ENCODE measurements around the gene HNRNPM. TPM values are rescaled to one million over a fixed set of nuclear protein-coding genes. Genes with fewer than 3 reads are reported as not detected.

HNRNPM gene
- total and polyA plus RNA-seq, 2 donors (not counting 1 experiment from before 2014, with no cell fraction given), result 137 to 221 TPM

DNA sequence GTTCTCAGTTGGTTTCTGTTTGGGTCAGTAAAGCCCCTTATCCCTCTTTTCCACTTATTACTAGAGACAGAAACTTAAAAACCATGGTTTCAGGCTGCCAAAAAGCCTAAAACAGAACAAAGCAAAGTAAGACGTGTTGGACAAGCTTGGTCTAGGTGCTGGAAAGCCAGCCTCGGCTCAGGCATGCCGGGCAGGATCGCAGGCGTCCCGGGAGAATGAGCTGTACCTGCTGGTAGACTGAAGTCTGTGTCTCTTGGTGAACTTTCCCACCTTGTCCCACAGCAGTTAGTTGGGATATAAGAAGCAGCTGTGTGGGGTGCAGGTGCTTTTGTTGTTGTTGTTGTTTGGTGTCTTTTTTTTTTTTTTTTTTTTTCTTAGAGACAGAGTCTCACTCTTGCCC, 36.8 kb downstream of the HNRNPM start:
- Histone ChIP-seq H3K4me1 (ENCODE audit: control insufficient read depth in 2 of 2, insufficient read depth in 2 of 2, low read length in 2 of 2) (peaks cover under 1 to 6% of the 10 kb centered on the region in 2 donors), H3K4me3 (ENCODE audit: control extremely low read depth in 1 of 5, extremely low read depth in 1 of 5, insufficient read depth in 1 of 5, low read depth in 2 of 5, low read length in 4 of 5) (no peak overlapping the region), H4K20me1 (ENCODE audit: control insufficient read depth, insufficient read depth, low read length, poor library complexity, severe bottlenecking) (peaks cover 98% of the 10 kb centered on the region), H3K27ac (ENCODE audit: low read length in 2 of 2) (no peak overlapping the region), H2AFZ (ENCODE audit: insufficient read depth, low read depth, low read length, poor library complexity, severe bottlenecking) (no peak overlapping the region), H3K9ac (ENCODE audit: low read length) (no peak overlapping the region), H3K4me2 (replicated peaks; ENCODE audit: low read depth, low read length, poor library complexity, severe bottlenecking) (no peak overlapping the region), H3K79me2 (ENCODE audit: control insufficient read depth, insufficient read depth, low read length) (peaks cover 95% of the 10 kb centered on the region), H3K36me3 (replicated peaks in 1 of 2; ENCODE audit: control extremely low read depth in 1 of 2, control insufficient read depth in 1 of 2, extremely low read depth in 1 of 2, insufficient read depth in 2 of 2, low read length in 1 of 2) (peaks cover 5 to 82% of the 10 kb centered on the region in 2 experiments), H3K27me3 (replicated peaks in 1 of 4; ENCODE audit: control extremely low read depth in 1 of 4, control insufficient read depth in 3 of 4, insufficient read depth in 4 of 4, low read length in 3 of 4) (no peaks in the 10 kb centered on the region), H3K9me3 (ENCODE audit: control extremely low read depth in 1 of 3, control insufficient read depth in 2 of 3, insufficient read depth in 1 of 3, low read length in 2 of 3) (peaks cover 0 to 3% (median 0%) of the 10 kb centered on the region in 3 donors)
- H3K9me3 Mint-ChIP-seq (ENCODE audit: insufficient read depth), result no peaks in the 10 kb centered on the region
- CTCF ChIA-PET, result no interaction called here
- POLR2A ChIA-PET, result interaction anchor here (0.6 kb wide), 1 partner anchor 40 kb away, joined by 3 read pairs; no protein-coding TSS in a partner anchor
- no peak overlapping the region for H3K27ac Mint-ChIP-seq
- WGBS (ENCODE audit: insufficient coverage), result 97% methylated on average over 5 of the region's 6 CpGs
- intact Hi-C loops (cut with micrococcal nuclease), result no loop called here
- no peaks in the 10 kb centered on the region for H3K27me3 Mint-ChIP-seq
- ATAC-seq (ENCODE audit: low read depth), result no peak
- TF ChIP-seq CTCF (IDR thresholded peaks at IDR 0.05) (no peak), EZH2 (IDR thresholded peaks at IDR 0.05; ENCODE audit: borderline replicate concordance, insufficient read depth, low read depth, low read length, poor library complexity, severe bottlenecking) (no peak)
- H3K4me1 Mint-ChIP-seq, result peaks cover 24% of the 10 kb centered on the region
- H3K4me3 Mint-ChIP-seq, result no peak overlapping the region
- no peak for DNase-seq

- H3K4me3 Mint-ChIP-seq, result no peak overlapping the region
- no peak for TF ChIP-seq EZH2 (IDR thresholded peaks at IDR 0.05; ENCODE audit: borderline replicate concordance, insufficient read depth, low read depth, low read length, poor library complexity, severe bottlenecking)
- TF ChIP-seq CTCF (IDR thresholded peaks at IDR 0.05), result no peak
- no peaks in the 10 kb centered on the region for H3K27me3 Mint-ChIP-seq
- Histone ChIP-seq H4K20me1 (ENCODE audit: control insufficient read depth, insufficient read depth, low read length, poor library complexity, severe bottlenecking) (peaks cover 92% of the 10 kb centered on the region), H3K4me2 (replicated peaks; ENCODE audit: low read depth, low read length, poor library complexity, severe bottlenecking) (no peak overlapping the region), H3K4me3 (ENCODE audit: control extremely low read depth in 1 of 5, extremely low read depth in 1 of 5, insufficient read depth in 1 of 5, low read depth in 2 of 5, low read length in 4 of 5) (no peak overlapping the region), H2AFZ (ENCODE audit: insufficient read depth, low read depth, low read length, poor library complexity, severe bottlenecking) (no peak overlapping the region), H3K9me3 (ENCODE audit: control extremely low read depth in 1 of 3, control insufficient read depth in 2 of 3, insufficient read depth in 1 of 3, low read length in 2 of 3) (peaks cover 0 to 3% (median 0%) of the 10 kb centered on the region in 3 donors), H3K79me2 (ENCODE audit: control insufficient read depth, insufficient read depth, low read length) (peaks cover 85% of the 10 kb centered on the region), H3K9ac (ENCODE audit: low read length) (no peak overlapping the region), H3K27me3 (replicated peaks in 1 of 4; ENCODE audit: control extremely low read depth in 1 of 4, control insufficient read depth in 3 of 4, insufficient read depth in 4 of 4, low read length in 3 of 4) (no peaks in the 10 kb centered on the region), H3K4me1 (ENCODE audit: control insufficient read depth in 2 of 2, insufficient read depth in 2 of 2, low read length in 2 of 2) (peaks cover 11 to 17% of the 10 kb centered on the region in 2 donors), H3K27ac (ENCODE audit: low read length in 2 of 2) (no peak overlapping the region), H3K36me3 (replicated peaks in 1 of 2; ENCODE audit: control extremely low read depth in 1 of 2, control insufficient read depth in 1 of 2, extremely low read depth in 1 of 2, insufficient read depth in 2 of 2, low read length in 1 of 2) (peaks cover 0 to 83% of the 10 kb centered on the region in 2 experiments)
- H3K4me1 Mint-ChIP-seq, result peaks cover 30% of the 10 kb centered on the region
- no peaks in the 10 kb centered on the region for H3K9me3 Mint-ChIP-seq (ENCODE audit: insufficient read depth)
- ATAC-seq (ENCODE audit: low read depth), result no peak
- WGBS (ENCODE audit: insufficient coverage), result 98% methylated on average over 8 of the region's 11 CpGs
- intact Hi-C loops (cut with micrococcal nuclease), result no loop called here
- ChIA-PET POLR2A (no interaction called here), CTCF (interaction anchor here (1.1 kb wide), 1 partner anchor 100 kb away, joined by 3 read pairs; no protein-coding TSS in a partner anchor)
- no peak overlapping the region for H3K27ac Mint-ChIP-seq
- DNase-seq, result no peak
Observed at GRCh38 chr19:8482696-8483095, 37.9 kb downstream of the HNRNPM start.

Measured in B cell (primary cell).